Activated T-helper 2 cell treated with anti-CD3 and anti-CD28 coated beads, Interferon-gamma antibody, Interleukin-2, Interleukin-4, amounts not matched to agents 10 μg/mL and 5 μg/mL and 100 μg/mL, durations not matched to agents 14 hours and 24 hours and 36 hours (primary cell): ENCODE data around the gene TAS1R2. TPM values are rescaled to one million over a fixed set of nuclear protein-coding genes. Genes with fewer than 3 reads are reported as not detected.
"Not testable (repeated sequence)": the region's sequence is repeated elsewhere in the genome, so short reads cannot be mapped to it uniquely, and the experiment has no call there.

Experiments
- DNase-seq: peaks from one replicate; pipeline ENCODE4 v3.0.0; 2021; ENCODE audit warnings: low spot score
- H3K27ac Mint-ChIP-seq: one replicate; pipeline ENCODE4 v1.8.0; 2021; ENCODE audit warnings: mixed read lengths
- H3K27me3 Mint-ChIP-seq: one replicate; pipeline ENCODE4 v1.8.0; 2021; ENCODE audit warnings: low read depth, mixed read lengths
- H3K36me3 Mint-ChIP-seq: one replicate; pipeline ENCODE4 v1.8.0; 2021; ENCODE audit warnings: low read depth, mixed read lengths
- H3K4me1 Mint-ChIP-seq: one replicate; pipeline ENCODE4 v1.8.0; 2021; ENCODE audit warnings: low read depth, mixed read lengths
- H3K4me3 Mint-ChIP-seq: one replicate; pipeline ENCODE4 v1.8.0; 2021; ENCODE audit warnings: low read depth, mild to moderate bottlenecking, moderate library complexity, mixed read lengths
- H3K9me3 Mint-ChIP-seq: one replicate; pipeline ENCODE4 v1.8.0; 2021; ENCODE audit warnings: mixed read lengths
- intact Hi-C: fragments of 100-400 bp; cut with micrococcal nuclease; formaldehyde crosslinking; loops from one replicate; pipeline ENCODE4 v1.15.1; 2023
- total RNA-seq: library from RNA; stranded (reverse); gene quantifications from 2 replicates; pipeline ENCODE4 v1.2.3, GENCODE V29; 2022

TAS1R2 gene
- total RNA-seq, 1 donor from 2014 or later = not detected

GRCh38 chr1:18856435-18856834, 3.0 kb downstream of the TAS1R2 start:
- no peaks in the 10 kb centered on the region for H3K27me3 Mint-ChIP-seq
- H3K27ac Mint-ChIP-seq = no peak overlapping the region
- intact Hi-C loops = no loop called here

GRCh38 chr1:18855573-18855972, 3.9 kb downstream of the TAS1R2 start:
- Mint-ChIP-seq H3K4me3 (no peak overlapping the region), H3K36me3 (no peaks in the 10 kb centered on the region), H3K4me1 (no peaks in the 10 kb centered on the region), H3K9me3 (no peaks in the 10 kb centered on the region), H3K27me3 (no peaks in the 10 kb centered on the region), H3K27ac (no peak overlapping the region)
- no peak for DNase-seq
- intact Hi-C loops = no loop called here

More at GRCh38 chr1:18856435-18856834, 3.0 kb downstream of the TAS1R2 start:
- Mint-ChIP-seq H3K9me3 (no peaks in the 10 kb centered on the region), H3K36me3 (no peaks in the 10 kb centered on the region), H3K4me1 (no peaks in the 10 kb centered on the region), H3K4me3 (no peak overlapping the region)
- no peak for DNase-seq

GRCh38 chr1:18854331-18855025, 5.0 kb downstream of the TAS1R2 start:
- Mint-ChIP-seq H3K36me3 (no peaks in the 10 kb centered on the region), H3K4me1 (no peaks in the 10 kb centered on the region), H3K27ac (no peak overlapping the region), H3K9me3 (no peaks in the 10 kb centered on the region), H3K27me3 (no peaks in the 10 kb centered on the region), H3K4me3 (no peak overlapping the region)
- DNase-seq = no peak
- intact Hi-C loops = no loop called here

- no peak overlapping the region for H3K27ac Mint-ChIP-seq
- no peaks in the 10 kb centered on the region for H3K4me1 Mint-ChIP-seq
- H3K36me3 Mint-ChIP-seq = no peaks in the 10 kb centered on the region
- intact Hi-C loops = no loop called here
- DNase-seq = no peak
- H3K9me3 Mint-ChIP-seq = no peaks in the 10 kb centered on the region
- H3K27me3 Mint-ChIP-seq = no peaks in the 10 kb centered on the region
- H3K4me3 Mint-ChIP-seq = no peak overlapping the region
Observed at GRCh38 chr1:18852501-18852900, 7.0 kb downstream of the TAS1R2 start.

- Mint-ChIP-seq H3K9me3 (no peaks in the 10 kb centered on the region), H3K27me3 (no peaks in the 10 kb centered on the region), H3K27ac (no peak overlapping the region), H3K4me1 (no peaks in the 10 kb centered on the region), H3K36me3 (no peaks in the 10 kb centered on the region), H3K4me3 (no peak overlapping the region)
- no peak for DNase-seq
- intact Hi-C loops = no loop called here
Observed at GRCh38 chr1:18849261-18849711, 10.2 kb downstream of the TAS1R2 start.

- H3K36me3 Mint-ChIP-seq, DNase-seq, H3K4me1 Mint-ChIP-seq, intact Hi-C loops, H3K27ac Mint-ChIP-seq, H3K4me3 Mint-ChIP-seq, H3K27me3 Mint-ChIP-seq, H3K9me3 Mint-ChIP-seq: not testable (repeated sequence)
Observed at GRCh38 chr1:18847723-18848122, 11.7 kb downstream of the TAS1R2 start.

GRCh38 chr1:18840145-18840544, 19.3 kb downstream of the TAS1R2 start:
- no peaks in the 10 kb centered on the region for H3K4me1 Mint-ChIP-seq
- no peak overlapping the region for H3K4me3 Mint-ChIP-seq
- no peaks in the 10 kb centered on the region for H3K9me3 Mint-ChIP-seq
- DNase-seq = no peak
- intact Hi-C loops = no loop called here
- no peaks in the 10 kb centered on the region for H3K36me3 Mint-ChIP-seq
- no peak overlapping the region for H3K27ac Mint-ChIP-seq
- peaks cover 1% of the 10 kb centered on the region for H3K27me3 Mint-ChIP-seq

GRCh38 chr1:18836654-18837053, 22.8 kb downstream of the TAS1R2 start:
- Mint-ChIP-seq H3K4me3 (no peak overlapping the region), H3K27ac (no peak overlapping the region), H3K4me1 (no peaks in the 10 kb centered on the region), H3K36me3 (no peaks in the 10 kb centered on the region), H3K27me3 (no peaks in the 10 kb centered on the region), H3K9me3 (no peaks in the 10 kb centered on the region)
- intact Hi-C loops = no loop called here
- no peak for DNase-seq

- H3K36me3 Mint-ChIP-seq, H3K9me3 Mint-ChIP-seq, H3K27ac Mint-ChIP-seq, H3K4me1 Mint-ChIP-seq, intact Hi-C loops, DNase-seq, H3K4me3 Mint-ChIP-seq, H3K27me3 Mint-ChIP-seq: not testable (repeated sequence)
Observed at GRCh38 chr1:18832319-18832718, 27.1 kb downstream of the TAS1R2 start.

GRCh38 chr1:18831656-18832055, 27.8 kb downstream of the TAS1R2 start:
- intact Hi-C loops = no loop called here
- H3K36me3 Mint-ChIP-seq = no peaks in the 10 kb centered on the region
- H3K4me1 Mint-ChIP-seq = no peaks in the 10 kb centered on the region
- no peak overlapping the region for H3K4me3 Mint-ChIP-seq
- H3K9me3 Mint-ChIP-seq = no peaks in the 10 kb centered on the region
- H3K27ac Mint-ChIP-seq = no peak overlapping the region
- H3K27me3 Mint-ChIP-seq = no peaks in the 10 kb centered on the region
- no peak for DNase-seq

GRCh38 chr1:18830596-18830995, 28.9 kb downstream of the TAS1R2 start:
- H3K27ac Mint-ChIP-seq = no peak overlapping the region
- H3K4me1 Mint-ChIP-seq = no peaks in the 10 kb centered on the region
- H3K27me3 Mint-ChIP-seq = no peaks in the 10 kb centered on the region
- no peak overlapping the region for H3K4me3 Mint-ChIP-seq
- H3K36me3 Mint-ChIP-seq = no peaks in the 10 kb centered on the region
- H3K9me3 Mint-ChIP-seq = no peaks in the 10 kb centered on the region
- intact Hi-C loops = no loop called here
- no peak for DNase-seq

GRCh38 chr1:18829671-18830070, 29.8 kb downstream of the TAS1R2 start:
- Mint-ChIP-seq H3K27ac (no peak overlapping the region), H3K27me3 (no peaks in the 10 kb centered on the region), H3K9me3 (no peaks in the 10 kb centered on the region), H3K36me3 (no peaks in the 10 kb centered on the region), H3K4me3 (no peak overlapping the region), H3K4me1 (no peaks in the 10 kb centered on the region)
- intact Hi-C loops = no loop called here
- no peak for DNase-seq

GRCh38 chr1:18828224-18828623, 31.2 kb downstream of the TAS1R2 start:
- Mint-ChIP-seq H3K27me3 (no peaks in the 10 kb centered on the region), H3K4me3 (no peak overlapping the region), H3K27ac (no peak overlapping the region), H3K9me3 (no peaks in the 10 kb centered on the region), H3K4me1 (no peaks in the 10 kb centered on the region), H3K36me3 (no peaks in the 10 kb centered on the region)
- no peak for DNase-seq
- intact Hi-C loops = no loop called here

GRCh38 chr1:18823438-18823837, 36.0 kb downstream of the TAS1R2 start:
- no peaks in the 10 kb centered on the region for H3K4me1 Mint-ChIP-seq
- H3K36me3 Mint-ChIP-seq = no peaks in the 10 kb centered on the region
- intact Hi-C loops = no loop called here
- H3K9me3 Mint-ChIP-seq = no peaks in the 10 kb centered on the region
- no peak overlapping the region for H3K4me3 Mint-ChIP-seq
- DNase-seq = no peak
- peaks cover 13% of the 10 kb centered on the region for H3K27me3 Mint-ChIP-seq
- no peak overlapping the region for H3K27ac Mint-ChIP-seq
